ENCODE data around the gene PIP5KL1. TPM values are rescaled to one million over a fixed set of nuclear protein-coding genes. Genes with fewer than 3 reads are reported as not detected.

The PIP5KL1 gene
- total and polyA plus RNA-seq, 4 donors, result 2.0 to 9.0 (median 4.9) TPM

DNA sequence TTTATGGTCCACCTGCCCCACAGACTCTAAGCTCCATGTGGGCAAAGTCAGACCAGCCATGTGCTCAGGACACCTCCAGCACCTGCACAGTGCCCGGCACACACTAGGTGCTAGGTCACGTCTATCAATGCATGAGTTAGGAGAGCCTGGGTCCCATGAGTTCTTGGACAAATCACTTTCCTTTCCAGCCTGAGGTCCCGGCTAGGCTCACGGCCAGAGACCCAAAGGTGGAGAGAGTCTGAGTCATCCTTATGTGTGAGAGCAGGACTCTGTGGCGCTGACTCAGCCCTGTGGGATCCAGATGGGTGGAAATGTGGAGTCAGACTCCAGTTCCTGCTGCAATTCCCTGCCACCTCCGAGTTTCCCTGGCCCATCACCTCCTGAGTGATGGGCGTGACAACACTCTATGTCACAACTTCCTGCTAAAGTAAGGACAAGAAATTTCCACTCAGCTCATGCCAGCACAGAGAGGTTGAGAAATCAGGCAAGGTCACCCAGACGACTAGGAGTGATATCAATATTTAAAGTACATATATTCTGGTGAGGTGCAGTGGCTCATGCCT is 11.2 kb downstream of the PIP5KL1 start:
- H3K9ac ChIP-seq (ENCODE audit: insufficient read depth in 1 of 2, low read length in 2 of 2), result no peak overlapping the region

DNA sequence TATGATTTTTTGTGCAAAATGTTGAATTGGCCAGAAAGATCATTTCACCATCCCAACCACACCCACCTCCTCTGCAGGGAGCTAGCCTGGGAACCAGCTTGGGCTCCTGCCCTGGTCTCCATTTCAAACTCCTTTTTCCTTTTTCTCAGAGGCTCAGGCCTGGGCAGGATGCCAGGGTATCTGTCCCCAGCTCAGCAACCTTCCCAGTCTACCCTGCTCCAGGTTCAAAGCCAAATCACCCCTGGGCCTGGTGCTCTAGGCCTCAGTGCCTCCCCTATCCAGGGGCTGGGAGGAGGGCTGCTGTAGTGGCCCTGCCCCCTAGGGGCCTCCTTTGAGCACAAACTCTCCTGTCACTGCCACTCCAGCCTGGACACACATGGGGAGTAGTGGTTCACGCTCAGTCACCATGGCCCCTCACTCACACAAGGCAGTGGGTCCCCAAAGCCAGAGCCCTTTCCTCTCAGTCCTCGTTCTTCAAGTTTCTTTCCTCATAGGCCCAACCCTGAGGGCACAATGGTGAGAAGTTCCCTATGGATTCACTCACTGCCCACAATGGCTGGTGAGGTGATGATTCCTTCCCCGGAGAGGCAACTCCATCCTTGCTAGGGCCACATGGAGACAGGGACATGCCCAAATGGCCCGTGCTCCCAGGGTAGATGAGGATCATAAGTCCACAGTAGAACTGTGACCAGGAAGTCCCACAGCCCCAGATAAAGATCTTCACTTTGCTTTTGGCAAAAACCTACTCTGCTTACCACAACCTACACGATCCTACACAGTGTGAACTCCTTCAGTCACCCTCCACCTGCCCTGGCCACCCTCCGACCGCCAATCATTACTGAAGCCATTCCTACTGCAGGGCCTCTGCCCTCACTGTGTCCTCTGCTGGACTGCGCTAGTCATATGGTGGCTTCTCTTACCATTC is 12.1 kb downstream of the PIP5KL1 start:
- Histone ChIP-seq H3K36me3 (ENCODE audit: control insufficient read depth in 4 of 4, insufficient read depth in 4 of 4, low read length in 4 of 4) (peaks cover 0 to 4% (median 0%) of the 10 kb centered on the region in 4 donors), H3K4me1 (ENCODE audit: control insufficient read depth in 5 of 5, insufficient read depth in 5 of 5, low read length in 5 of 5) (peaks cover 2 to 13% (median 10%) of the 10 kb centered on the region in 5 donors), H3K4me3 (no peak overlapping the region), H3K27me3 (ENCODE audit: control insufficient read depth in 3 of 3, insufficient read depth in 3 of 3, low read length in 2 of 3) (no peaks in the 10 kb centered on the region), H3K27ac (ENCODE audit: low read depth in 1 of 2, low read length in 1 of 2) (peak overlapping the region in 1 of 2 donors; percentile 54), H3K9me3 (ENCODE audit: control insufficient read depth in 4 of 4, insufficient read depth in 3 of 4, low read length in 3 of 4) (no peaks in the 10 kb centered on the region), H3K9ac (ENCODE audit: insufficient read depth in 1 of 2, low read length in 2 of 2) (no peak overlapping the region)
- peak in 1 of 3 donors; percentile 27 for DNase-seq
- 80 to 84% methylated on average over 8 of the region's 8 CpGs for WGBS, 2 donors
- TF ChIP-seq, protein P1, sequence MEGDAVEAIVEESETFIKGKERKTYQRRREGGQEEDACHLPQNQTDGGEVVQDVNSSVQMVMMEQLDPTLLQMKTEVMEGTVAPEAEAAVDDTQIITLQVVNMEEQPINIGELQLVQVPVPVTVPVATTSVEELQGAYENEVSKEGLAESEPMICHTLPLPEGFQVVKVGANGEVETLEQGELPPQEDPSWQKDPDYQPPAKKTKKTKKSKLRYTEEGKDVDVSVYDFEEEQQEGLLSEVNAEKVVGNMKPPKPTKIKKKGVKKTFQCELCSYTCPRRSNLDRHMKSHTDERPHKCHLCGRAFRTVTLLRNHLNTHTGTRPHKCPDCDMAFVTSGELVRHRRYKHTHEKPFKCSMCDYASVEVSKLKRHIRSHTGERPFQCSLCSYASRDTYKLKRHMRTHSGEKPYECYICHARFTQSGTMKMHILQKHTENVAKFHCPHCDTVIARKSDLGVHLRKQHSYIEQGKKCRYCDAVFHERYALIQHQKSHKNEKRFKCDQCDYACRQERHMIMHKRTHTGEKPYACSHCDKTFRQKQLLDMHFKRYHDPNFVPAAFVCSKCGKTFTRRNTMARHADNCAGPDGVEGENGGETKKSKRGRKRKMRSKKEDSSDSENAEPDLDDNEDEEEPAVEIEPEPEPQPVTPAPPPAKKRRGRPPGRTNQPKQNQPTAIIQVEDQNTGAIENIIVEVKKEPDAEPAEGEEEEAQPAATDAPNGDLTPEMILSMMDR (IDR thresholded peaks at IDR 0.05; ENCODE audit: control extremely low read depth, extremely low read depth), result no peak
- ATAC-seq (ENCODE audit: insufficient read depth, low FRiP score), result no peak

More for the DNA sequence above, 11.2 kb downstream of the PIP5KL1 start:
- ATAC-seq (ENCODE audit: insufficient read depth, low FRiP score) (peak; percentile 56), DNase-seq (no peak)
- Histone ChIP-seq H3K4me3 (no peak overlapping the region), H3K9me3 (ENCODE audit: control insufficient read depth in 4 of 4, insufficient read depth in 3 of 4, low read length in 3 of 4) (no peaks in the 10 kb centered on the region), H3K4me1 (ENCODE audit: control insufficient read depth in 5 of 5, insufficient read depth in 5 of 5, low read length in 5 of 5) (peaks cover 2 to 13% (median 10%) of the 10 kb centered on the region in 5 donors), H3K27ac (ENCODE audit: low read depth in 1 of 2, low read length in 1 of 2) (peak overlapping the region in 1 of 2 donors; percentile 54), H3K36me3 (ENCODE audit: control insufficient read depth in 4 of 4, insufficient read depth in 4 of 4, low read length in 4 of 4) (peaks cover 0 to 3% (median 0%) of the 10 kb centered on the region in 4 donors), H3K27me3 (ENCODE audit: control insufficient read depth in 3 of 3, insufficient read depth in 3 of 3, low read length in 2 of 3) (no peaks in the 10 kb centered on the region)
- TF ChIP-seq, protein P1 (IDR thresholded peaks at IDR 0.05; ENCODE audit: control extremely low read depth, extremely low read depth), result no peak
- WGBS, 2 donors, result 23 to 27% methylated on average over 8 of the region's 8 CpGs

DNA sequence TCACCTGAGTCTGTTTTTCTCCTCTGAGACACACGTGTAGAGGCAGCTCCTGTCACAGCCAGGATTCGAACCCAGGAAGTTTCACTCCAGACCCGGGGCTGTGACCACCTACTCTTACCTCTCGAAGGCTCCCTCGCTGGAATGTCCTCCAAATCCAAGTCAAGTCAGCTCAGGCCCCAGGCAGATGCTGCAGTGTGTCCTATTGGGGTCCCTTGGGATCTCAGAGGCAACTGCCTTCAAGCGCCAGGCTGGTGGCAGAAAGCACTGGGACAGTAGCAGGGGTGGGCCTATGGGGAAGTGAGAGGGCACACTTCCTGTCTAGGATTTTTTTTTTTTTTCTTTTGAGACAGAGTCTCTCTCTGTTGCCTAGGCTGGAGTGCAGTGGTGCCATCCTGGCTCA is 13.0 kb downstream of the PIP5KL1 start:
- DNase-seq (no peak), ATAC-seq (ENCODE audit: insufficient read depth, low FRiP score) (no peak)
- Histone ChIP-seq H3K27me3 (ENCODE audit: control insufficient read depth in 3 of 3, insufficient read depth in 3 of 3, low read length in 2 of 3) (no peaks in the 10 kb centered on the region), H3K36me3 (ENCODE audit: control insufficient read depth in 4 of 4, insufficient read depth in 4 of 4, low read length in 4 of 4) (peaks cover 0 to 6% (median 0%) of the 10 kb centered on the region in 4 donors), H3K9me3 (ENCODE audit: control insufficient read depth in 4 of 4, insufficient read depth in 3 of 4, low read length in 3 of 4) (no peaks in the 10 kb centered on the region), H3K9ac (ENCODE audit: insufficient read depth in 1 of 2, low read length in 2 of 2) (peak overlapping the region in 1 of 2 donors; percentile 11), H3K4me3 (no peak overlapping the region), H3K27ac (ENCODE audit: low read depth in 1 of 2, low read length in 1 of 2) (peak overlapping the region in 1 of 2 donors; percentile 21), H3K4me1 (ENCODE audit: control insufficient read depth in 5 of 5, insufficient read depth in 5 of 5, low read length in 5 of 5) (peaks cover 2 to 13% (median 10%) of the 10 kb centered on the region in 5 donors)
- TF ChIP-seq, protein P1 (IDR thresholded peaks at IDR 0.05; ENCODE audit: control extremely low read depth, extremely low read depth), result no peak
- 59 to 60% methylated on average over 6 of the region's 6 CpGs for WGBS, 2 donors
